Kidney (tissue), 14 donors: ENCODE measurements around the gene CRB2. TPM values are rescaled to one million over a fixed set of nuclear protein-coding genes. Genes with fewer than 3 reads are reported as not detected.

Source experiments
- DNase-seq, 5 donors: peaks; one replicate each; pipeline ENCODE4 v3.0.0-alpha.2; 2013 to 2020
- FAIRE-seq: peaks from 2 replicates; lab custom pipeline; 2012; peaks lifted over from hg19 to GRCh38; lab: Jason Lieb, UNC
- H3K27ac ChIP-seq, 2 donors: one replicate each; pipeline ENCODE4 v1.7.0; 2013; ENCODE audit warnings: low read depth in 2 of 2, low read length in 2 of 2, inconsistent platforms in 1 of 2
- H3K27me3 ChIP-seq: one replicate; pipeline ENCODE4 v1.7.1; 2013; ENCODE audit warnings: low read length, inconsistent platforms; ENCODE audit not compliant: control insufficient read depth, insufficient read depth
- H3K36me3 ChIP-seq, 3 donors: one replicate each; pipeline versions ENCODE4 v1.7.0 to v1.7.1; 2013; ENCODE audit warnings: low read length in 3 of 3, control low read depth in 1 of 3, inconsistent platforms in 1 of 3; ENCODE audit not compliant: insufficient read depth in 3 of 3, control insufficient read depth in 2 of 3
- H3K4me1 ChIP-seq, 3 donors: one replicate each; pipeline versions ENCODE4 v1.7.0 to v1.7.1; 2013; ENCODE audit warnings: low read length in 3 of 3, inconsistent platforms in 1 of 3, low read depth in 1 of 3; ENCODE audit not compliant: control insufficient read depth in 2 of 3, insufficient read depth in 2 of 3
- H3K4me3 ChIP-seq, 3 donors: one replicate each; pipeline versions ENCODE4 v1.7.0 to v1.8.1; 2013; ENCODE audit warnings: low read length in 3 of 3, control low read depth in 1 of 3, inconsistent platforms in 1 of 3
- H3K9ac ChIP-seq, 3 donors: one replicate each; pipeline versions ENCODE4 v1.7.0 to v1.7.1; 2013; ENCODE audit warnings: low read length in 3 of 3, control low read depth in 1 of 3, inconsistent platforms in 1 of 3
- H3K9me3 ChIP-seq, 3 donors: one replicate each; pipeline versions ENCODE4 v1.7.0 to v1.7.1; 2013; ENCODE audit warnings: low read length in 3 of 3, control low read depth in 1 of 3, inconsistent platforms in 1 of 3; ENCODE audit not compliant: control insufficient read depth in 2 of 3, insufficient read depth in 1 of 3
- intact Hi-C: fragments of 100-400 bp; cut with DNase I; formaldehyde crosslinking; loops from one replicate; pipeline ENCODE4 v1.11.1; 2022
- polyA plus RNA-seq: library from polyadenylated mRNA; stranded (reverse); fragments of 350-450 nt; fragmentation: Illumina TruSeq; extraction: RNeasy Lipid Tissue Mini Kit (QIAGEN cat#74804); gene quantifications from one replicate; pipeline ENCODE4 v1.2.3, GENCODE V29; 2014; ENCODE audit warnings: low read depth, low replicate concordance; ENCODE audit not compliant: insufficient read depth
- total RNA-seq: library from RNA; stranded (reverse); fragmentation: NEBNext Ultra II Directional; extraction: Animal tissue kit (Norgen Biotek cat#: 25700); gene quantifications from one replicate; pipeline ENCODE4 v1.2.1, GENCODE V29; 2021
- TF ChIP-seq, protein P1 (sequence below): IDR thresholded peaks from 3 replicates; pipeline ENCODE4 v1.5.1; 2012; ENCODE audit warnings: mild to moderate bottlenecking, moderate library complexity, borderline replicate concordance; ENCODE audit not compliant: insufficient read depth; ENCODE audit errors: extremely low read depth
- donor health status: control.
- donor health status: control.
- donor health status: control.
- donor health status: control.
- donor health status: control.
- donor health status: DM: yes; HTN: yes; CAD: no.
- donor health status: Normal renal cell carcinoma (clear cell type).

CRB2 gene
- total and polyA plus RNA-seq, 2 donors from 2014 or later = 0.88 to 8.4 TPM

GRCh38 chr9:123321616-123322272 is 34.3 kb upstream of the CRB2 start:
- Histone ChIP-seq H3K4me3 (no peak overlapping the region), H3K9me3 (no peaks in the 10 kb centered on the region), H3K27me3 (no peaks in the 10 kb centered on the region), H3K36me3 (no peaks in the 10 kb centered on the region), H3K27ac (no peak overlapping the region), H3K4me1 (peaks cover 0 to 1% (median 0%) of the 10 kb centered on the region in 3 donors), H3K9ac (no peak overlapping the region)
- FAIRE-seq (no peak), DNase-seq (no peak)
- TF ChIP-seq, protein P1, sequence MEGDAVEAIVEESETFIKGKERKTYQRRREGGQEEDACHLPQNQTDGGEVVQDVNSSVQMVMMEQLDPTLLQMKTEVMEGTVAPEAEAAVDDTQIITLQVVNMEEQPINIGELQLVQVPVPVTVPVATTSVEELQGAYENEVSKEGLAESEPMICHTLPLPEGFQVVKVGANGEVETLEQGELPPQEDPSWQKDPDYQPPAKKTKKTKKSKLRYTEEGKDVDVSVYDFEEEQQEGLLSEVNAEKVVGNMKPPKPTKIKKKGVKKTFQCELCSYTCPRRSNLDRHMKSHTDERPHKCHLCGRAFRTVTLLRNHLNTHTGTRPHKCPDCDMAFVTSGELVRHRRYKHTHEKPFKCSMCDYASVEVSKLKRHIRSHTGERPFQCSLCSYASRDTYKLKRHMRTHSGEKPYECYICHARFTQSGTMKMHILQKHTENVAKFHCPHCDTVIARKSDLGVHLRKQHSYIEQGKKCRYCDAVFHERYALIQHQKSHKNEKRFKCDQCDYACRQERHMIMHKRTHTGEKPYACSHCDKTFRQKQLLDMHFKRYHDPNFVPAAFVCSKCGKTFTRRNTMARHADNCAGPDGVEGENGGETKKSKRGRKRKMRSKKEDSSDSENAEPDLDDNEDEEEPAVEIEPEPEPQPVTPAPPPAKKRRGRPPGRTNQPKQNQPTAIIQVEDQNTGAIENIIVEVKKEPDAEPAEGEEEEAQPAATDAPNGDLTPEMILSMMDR = no peak
- intact Hi-C loops = no loop called here

- H3K27ac ChIP-seq = no peak overlapping the region
- DNase-seq (no peak), FAIRE-seq (no peak)
- peaks cover 0 to 6% (median 0%) of the 10 kb centered on the region in 3 donors for H3K4me1 ChIP-seq
- H3K9ac ChIP-seq = no peak overlapping the region
- TF ChIP-seq, protein P1 = no peak
- intact Hi-C loops = no loop called here
- no peaks in the 10 kb centered on the region for H3K36me3 ChIP-seq
- H3K4me3 ChIP-seq = no peak overlapping the region
- no peaks in the 10 kb centered on the region for H3K27me3 ChIP-seq
- no peaks in the 10 kb centered on the region for H3K9me3 ChIP-seq
Observed at GRCh38 chr9:123322273-123323195, 33.5 kb upstream of the CRB2 start.

GRCh38 chr9:123323196-123324013 is 32.6 kb upstream of the CRB2 start:
- Histone ChIP-seq H3K4me1 (peaks cover 0 to 6% (median 0%) of the 10 kb centered on the region in 3 donors), H3K9me3 (no peaks in the 10 kb centered on the region), H3K27ac (no peak overlapping the region), H3K27me3 (no peaks in the 10 kb centered on the region), H3K4me3 (no peak overlapping the region), H3K36me3 (no peaks in the 10 kb centered on the region), H3K9ac (no peak overlapping the region)
- no peak for DNase-seq
- intact Hi-C loops = no loop called here
- FAIRE-seq = no peak
- TF ChIP-seq, protein P1 = no peak
